ENCODE results near the gene OSBPL1A. TPM values are rescaled to one million over a fixed set of nuclear protein-coding genes. Genes with fewer than 3 reads are reported as not detected.

Gene OSBPL1A
- total and polyA plus RNA-seq, 2 of the 8 experiments (the other 6 are each of a cell fraction or from before 2014, with no cell fraction given): 53.2 to 74.9 TPM

DNA sequence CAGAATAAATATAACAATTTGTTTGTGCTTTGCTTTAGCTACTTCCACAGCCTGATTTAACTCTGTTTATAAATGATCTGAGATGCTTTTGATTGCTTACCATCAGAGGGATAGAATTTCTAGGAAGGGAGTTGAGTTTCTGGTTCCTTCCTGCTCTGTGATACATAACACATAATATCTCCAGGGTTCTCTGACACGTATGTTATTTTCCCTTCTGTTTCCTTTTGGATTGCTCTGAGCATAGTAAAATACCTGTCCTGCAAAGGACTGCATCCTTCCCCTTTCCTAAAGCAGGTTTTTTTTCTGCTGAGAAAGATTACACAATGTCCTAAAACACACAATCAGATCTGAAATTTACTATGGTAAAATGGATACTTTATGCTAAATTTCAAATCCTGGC is 182.7 kb downstream of the OSBPL1A start (continued):
- no peak for TF ChIP-seq HDAC2 (IDR thresholded peaks at IDR 0.05; ENCODE audit: borderline replicate concordance in 1 of 2, low read depth in 2 of 2, low read length in 2 of 2)
